Activated CD4-positive, alpha-beta T cell treated with anti-CD3 and anti-CD28 coated beads for 4 hours (primary cell): ENCODE data around the gene STPG2.
"Not testable (repeated sequence)": the region's sequence is repeated elsewhere in the genome, so short reads cannot be mapped to it uniquely, and the experiment has no call there.

ENCODE experiments used
- DNase-seq, 2 donors: peaks; one replicate each; pipeline ENCODE4 v3.0.0-alpha.2; 2020

The STPG2 gene

GRCh38 chr4:97786306-97786920 lies 356.9 kb downstream of the STPG2 start:
- no peak for DNase-seq

DNA sequence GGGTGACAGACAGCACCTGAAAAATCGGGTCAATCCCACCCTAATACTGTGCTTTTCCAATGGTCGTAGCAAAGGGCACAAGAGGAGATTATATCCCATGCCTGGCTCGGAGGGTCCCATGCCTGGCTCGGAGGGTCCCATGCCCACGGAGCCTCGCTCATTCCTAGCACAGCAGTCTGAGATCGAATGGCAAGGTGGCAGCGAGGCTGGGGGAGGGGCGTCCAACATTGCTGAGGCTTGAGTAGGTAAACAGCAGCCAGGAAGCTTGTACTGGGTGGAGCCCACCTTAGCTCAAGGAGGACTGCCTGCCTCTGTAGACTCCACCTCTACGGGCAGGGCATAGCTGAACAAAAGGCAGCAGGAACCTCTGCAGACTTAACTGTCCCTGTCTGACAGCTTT lies 365.1 kb downstream of the STPG2 start:
- no peak for DNase-seq

GRCh38 chr4:97774347-97774989 lies 368.8 kb downstream of the STPG2 start:
- DNase-seq, result no peak

DNA sequence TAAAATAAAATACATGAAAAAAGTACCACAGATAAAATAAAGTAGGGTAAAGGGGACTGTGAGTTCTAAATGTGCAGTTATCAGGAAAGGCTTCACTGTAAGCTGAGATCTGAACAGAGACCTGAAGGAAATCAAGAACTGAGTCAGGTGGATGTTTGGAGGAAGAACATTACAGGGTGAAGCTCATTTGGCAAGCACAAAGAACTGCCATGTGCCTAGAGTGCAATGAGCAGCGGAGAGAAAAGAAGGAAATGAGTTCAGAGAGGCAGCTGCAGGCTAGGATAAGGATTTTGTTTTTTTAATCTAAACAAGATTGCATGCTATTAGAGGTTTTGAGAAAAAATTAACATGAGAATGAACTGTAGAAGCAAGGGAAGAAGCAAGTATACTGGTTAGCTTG lies 373.1 kb downstream of the STPG2 start:
- no peak for DNase-seq

GRCh38 chr4:97762115-97762512 lies 381.2 kb downstream of the STPG2 start:
- no peak for DNase-seq

- DNase-seq, result no peak
These were observed 381.7 kb downstream of the STPG2 start for GRCh38 chr4:97761445-97762114.

DNA sequence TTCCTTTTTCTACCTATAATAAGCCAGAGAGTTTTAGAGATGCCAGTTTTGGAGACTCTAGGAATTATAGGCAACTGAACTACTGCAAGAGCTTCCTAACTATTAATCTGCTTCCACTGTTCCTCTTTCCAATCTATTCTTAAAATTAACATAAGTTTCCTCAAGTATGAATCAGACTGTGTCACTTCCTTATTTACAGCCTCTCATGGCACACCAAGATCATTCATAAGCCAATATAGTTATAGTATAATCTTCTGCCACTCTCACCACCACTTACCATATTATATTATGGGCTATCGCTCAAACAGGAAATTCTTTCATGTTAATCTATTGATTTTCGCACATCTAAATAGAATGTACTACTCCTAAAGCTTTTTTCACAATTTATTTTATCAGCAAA lies 383.5 kb downstream of the STPG2 start:
- DNase-seq, result no peak

DNA sequence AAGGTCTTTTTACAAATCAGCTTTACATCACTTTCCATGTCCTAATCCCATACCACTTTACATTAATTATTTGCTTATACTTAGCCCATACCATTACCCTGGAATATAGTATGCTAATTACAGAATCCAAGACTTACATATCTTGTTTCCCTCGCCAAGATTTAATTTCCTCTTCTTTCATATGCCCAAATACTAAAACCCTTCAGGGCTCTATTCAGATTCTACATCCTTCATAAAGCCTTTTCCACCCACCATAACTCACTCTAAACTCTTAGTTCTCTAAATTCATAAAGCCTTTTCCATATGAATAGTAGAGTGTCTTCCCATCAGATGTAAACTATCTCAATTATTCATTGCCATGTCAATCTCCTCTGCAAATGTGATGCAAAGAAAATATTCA lies 390.7 kb downstream of the STPG2 start:
- DNase-seq, result no peak

DNA sequence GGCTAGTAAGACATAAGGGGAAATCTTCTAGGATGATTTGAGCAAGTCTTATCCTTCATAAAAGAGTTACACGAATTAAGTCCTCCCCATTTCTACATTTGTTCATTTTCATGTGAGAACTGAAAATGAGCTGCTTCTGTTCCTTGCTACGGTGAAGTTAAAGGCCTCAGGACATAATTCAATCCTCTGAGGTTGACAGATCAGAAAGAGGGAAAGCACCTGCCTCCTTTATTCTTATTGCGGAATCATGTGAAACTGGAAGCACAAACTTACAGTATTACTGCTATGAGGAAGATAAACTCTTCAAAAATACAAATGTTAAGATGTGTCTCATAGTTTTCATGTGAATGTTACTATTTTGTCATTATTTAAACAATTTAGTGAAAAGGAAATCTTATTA lies 395.3 kb downstream of the STPG2 start:
- no peak for DNase-seq

DNA sequence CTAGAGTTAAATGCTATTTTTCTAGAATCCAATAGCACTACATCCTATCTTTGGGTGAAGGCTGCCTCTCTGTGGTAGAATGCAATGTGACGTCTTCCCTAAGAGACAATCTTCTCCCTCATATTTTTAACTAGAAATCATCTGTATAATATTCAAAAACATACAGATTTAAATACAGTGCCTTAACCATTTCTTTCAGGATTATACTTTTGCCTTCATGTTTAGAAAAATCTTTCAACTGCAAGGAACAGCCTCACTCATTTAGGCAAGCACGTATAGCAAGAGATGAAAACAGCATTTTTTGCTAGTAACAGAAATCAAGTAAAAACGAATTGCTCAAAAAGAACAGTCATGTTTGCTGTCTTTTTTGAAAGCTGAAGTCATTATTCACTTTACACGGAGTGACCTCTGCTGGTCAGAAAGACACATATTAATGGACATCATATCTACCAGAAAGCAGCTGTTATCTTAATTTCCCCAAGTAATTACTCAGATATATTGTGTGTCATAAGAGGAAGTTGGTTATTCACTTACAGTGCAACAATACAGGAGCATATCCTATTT lies 422.3 kb downstream of the STPG2 start:
- DNase-seq, result no peak

GRCh38 chr4:97691111-97691605 lies 452.1 kb downstream of the STPG2 start:
- no peak for DNase-seq

- DNase-seq, result no peak
These were observed 472.5 kb downstream of the STPG2 start for GRCh38 chr4:97670703-97671269.

DNA sequence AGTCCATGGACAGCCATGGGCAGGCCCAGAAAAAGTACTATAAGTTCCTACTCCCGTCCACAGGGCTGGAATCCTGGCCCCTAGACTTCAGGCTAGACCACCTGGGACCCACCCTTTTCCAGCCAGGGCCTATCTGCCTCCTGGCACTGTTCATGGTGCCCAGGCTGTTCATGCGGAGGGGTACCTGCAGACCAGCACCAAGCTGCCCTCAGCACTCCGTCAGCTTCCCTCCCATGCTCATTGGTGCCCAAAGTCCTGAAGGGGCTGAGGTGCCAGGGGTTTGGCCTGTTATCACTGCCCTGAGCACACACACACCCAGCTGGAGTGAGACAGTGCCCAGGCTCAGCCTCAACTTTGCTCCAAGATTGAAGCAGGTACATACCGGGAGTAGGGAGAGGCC lies 477.7 kb downstream of the STPG2 start:
- DNase-seq, result no peak

DNA sequence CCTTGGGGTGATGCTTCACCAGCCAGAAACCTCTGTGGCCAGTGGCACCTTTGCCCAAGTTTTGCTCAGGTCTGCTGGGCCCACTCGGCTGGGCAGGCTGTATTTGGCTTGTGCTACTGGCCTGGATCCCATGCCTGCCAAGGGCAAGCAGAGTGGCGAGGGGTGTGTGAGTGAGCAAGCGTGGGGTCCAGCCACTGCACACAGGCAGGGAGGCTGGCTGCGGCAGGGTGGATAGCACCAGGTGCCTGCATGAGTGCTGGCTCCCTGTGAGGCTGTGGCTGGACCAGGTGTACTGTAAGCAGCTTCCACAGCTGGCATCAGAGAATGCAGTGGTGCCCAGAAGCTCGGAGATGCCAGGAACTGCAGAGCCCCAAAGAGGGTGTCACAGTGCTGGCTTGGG lies 478.5 kb downstream of the STPG2 start:
- DNase-seq, result no peak

DNA sequence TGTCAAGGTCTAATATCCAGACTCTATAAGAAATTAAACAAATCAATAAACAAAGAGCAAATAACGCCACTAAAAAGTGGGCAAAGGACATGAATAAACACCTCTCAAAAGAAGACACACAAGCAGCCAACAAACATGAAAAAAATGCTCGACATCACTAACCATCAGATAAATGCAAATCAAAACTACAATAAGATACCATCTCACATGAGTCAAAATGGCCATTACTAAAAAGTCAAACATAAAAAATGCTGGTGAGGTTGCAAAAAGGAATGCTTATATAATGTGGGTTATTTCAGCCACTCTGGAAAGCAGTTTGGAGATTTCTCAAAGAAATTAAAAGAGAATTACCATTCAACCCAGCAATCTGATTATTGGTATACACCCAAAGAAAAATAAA lies 481.1 kb downstream of the STPG2 start:
- DNase-seq, result no peak

DNA sequence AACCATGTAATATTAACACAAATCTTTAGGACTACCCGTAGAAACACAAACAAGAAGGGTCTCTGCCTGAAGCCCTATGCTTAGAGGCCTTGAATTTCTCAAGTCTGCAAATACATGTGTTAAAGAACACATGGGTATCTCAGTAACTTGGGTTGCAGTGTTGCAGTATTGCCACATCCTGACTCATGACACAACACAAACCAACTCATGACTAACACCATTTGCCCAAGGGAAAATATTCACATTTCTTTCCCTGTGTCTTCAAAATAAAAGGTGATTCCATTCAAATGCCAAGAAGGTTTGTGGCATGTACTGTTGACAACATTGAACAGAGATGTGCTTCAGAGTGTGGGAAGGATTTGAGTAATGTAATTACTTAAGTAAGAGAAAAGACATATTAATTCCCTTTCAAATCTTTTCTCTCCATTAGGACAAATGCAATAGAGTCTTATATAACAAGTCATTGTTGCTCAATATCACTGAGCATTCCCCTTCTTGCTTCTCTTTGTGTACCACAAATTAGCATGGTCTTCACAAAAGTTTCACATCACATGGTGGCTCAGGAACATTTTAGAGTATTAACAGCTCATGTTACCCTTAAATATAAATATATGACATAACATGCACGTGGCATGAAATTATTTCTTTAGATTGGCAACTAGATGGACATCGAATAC lies 487.1 kb downstream of the STPG2 start:
- no peak for DNase-seq

DNA sequence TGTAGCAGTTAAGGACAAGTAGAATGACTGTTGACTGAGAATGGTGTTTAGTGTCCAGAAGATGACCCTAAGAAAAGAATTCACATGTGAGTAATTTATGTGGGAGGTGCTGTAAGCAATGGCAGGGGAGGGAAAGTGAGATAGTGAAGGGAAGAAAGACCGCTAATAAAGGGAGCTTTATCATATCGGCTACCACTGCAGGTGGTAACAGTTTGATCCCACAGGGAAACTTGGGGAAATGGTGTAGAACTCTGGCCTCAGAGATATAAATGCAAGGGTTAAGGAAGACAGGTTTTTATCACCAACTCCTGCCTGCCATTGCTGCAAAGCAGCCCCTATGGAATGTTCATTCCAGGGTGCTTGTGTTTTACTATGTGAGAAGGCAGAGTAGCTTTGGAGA lies 489.6 kb downstream of the STPG2 start:
- no peak for DNase-seq

GRCh38 chr4:97646997-97647396 lies 496.3 kb downstream of the STPG2 start:
- DNase-seq, result no peak

DNA sequence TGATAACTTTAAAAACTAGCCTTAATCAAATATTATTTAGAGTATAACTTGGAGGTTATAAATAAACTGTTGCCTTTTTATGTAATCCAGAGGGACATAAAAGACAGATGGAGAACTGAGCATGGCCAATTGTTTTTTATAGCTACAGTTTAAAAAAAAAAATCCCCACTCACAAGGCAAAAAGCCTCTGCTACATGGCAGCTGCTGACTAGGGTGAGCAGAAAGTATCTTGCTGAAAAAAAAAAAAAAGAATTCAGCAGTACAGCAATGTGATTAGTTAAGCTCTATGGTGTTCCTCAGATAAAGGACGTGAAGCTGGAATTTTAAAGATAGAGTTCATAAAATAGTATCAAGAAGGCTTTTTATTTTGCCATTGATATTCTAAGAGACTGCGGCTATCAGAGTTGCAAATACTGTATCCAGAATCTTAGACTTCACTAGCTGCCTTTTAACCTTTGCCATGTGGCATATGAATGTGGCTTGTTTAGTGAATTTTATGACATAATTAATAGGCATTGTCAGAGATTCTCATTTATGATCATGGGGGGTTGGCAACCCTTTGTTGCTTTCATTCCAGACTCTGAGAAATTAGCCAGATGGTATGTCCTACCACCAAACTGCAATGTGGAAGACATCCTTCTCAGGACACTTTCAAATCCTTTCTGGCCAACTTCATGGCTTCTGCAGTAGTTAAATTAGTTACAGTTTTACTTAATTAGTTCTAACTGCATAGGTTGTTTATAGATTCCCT lies 498.0 kb downstream of the STPG2 start:
- DNase-seq, result no peak

DNA sequence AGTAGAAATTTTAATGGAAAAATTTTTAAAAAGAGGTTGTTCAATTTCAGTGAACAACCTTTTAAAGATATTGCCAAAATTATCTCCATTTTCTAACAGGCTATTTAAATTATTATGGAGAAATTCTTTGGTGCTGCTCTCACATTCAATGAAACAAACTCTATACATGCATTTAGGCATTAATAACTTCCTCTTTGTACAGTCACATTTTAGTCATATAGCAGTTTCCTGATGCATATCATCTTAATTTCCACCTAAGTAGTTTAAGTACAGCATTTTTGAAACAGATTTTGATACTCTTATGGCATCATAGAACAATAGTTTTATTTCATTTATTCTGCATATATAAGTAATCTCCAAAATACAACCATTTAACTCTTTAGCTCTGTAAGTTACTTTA lies 500.1 kb downstream of the STPG2 start:
- no peak for DNase-seq

DNA sequence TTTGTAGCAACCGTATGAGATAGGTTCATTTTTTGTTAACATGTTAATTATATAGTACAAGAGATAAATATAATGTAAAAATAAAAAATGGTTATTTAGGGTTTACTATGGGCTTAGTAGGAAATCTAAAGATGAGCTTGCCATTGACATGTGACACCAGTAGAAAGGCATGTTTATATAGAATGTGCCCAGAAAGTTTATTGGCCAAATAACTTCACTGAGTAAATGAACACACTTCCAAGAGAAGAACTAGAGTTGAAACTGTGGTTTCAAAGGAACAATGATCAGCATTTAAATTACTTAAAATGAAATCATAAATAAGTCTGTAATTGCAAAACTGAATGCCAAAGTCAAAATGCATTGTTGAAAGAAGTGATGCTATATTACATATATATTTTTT lies 503.3 kb downstream of the STPG2 start:
- DNase-seq, result no peak

DNA sequence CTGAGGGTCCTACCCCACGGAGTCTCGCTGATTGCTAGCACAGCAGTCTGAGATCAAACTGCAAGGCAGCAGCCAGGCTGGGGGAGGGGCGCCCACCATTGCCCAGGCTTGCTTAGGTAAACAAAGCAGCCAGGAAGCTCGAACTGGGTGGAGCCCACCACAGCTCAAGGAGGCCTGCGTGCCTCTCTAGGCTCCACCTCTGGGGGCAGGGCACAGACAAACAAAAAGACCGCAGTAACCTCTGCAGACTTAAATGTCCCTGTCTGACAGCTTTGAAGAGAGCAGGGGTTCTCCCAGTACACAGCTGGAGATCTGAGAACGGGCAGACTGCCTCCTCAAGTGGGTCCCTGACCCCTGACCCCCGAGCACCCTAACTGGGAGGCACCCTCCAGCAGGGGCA lies 509.4 kb downstream of the STPG2 start:
- DNase-seq, result not testable (repeated sequence)
